GM12878 (cell line): ENCODE measurements around the gene AOAH. TPM values are rescaled to one million over a fixed set of nuclear protein-coding genes. Genes with fewer than 3 reads are reported as not detected.

ENCODE experiments used
- ATAC-seq: fragments of 200-7000 bp; cut with Tn5 transposase; 3 replicates; pipeline ENCODE4 v1.9.1; 2020; ENCODE audit warnings: mild to moderate bottlenecking, moderate library complexity
- BruUV-seq: library from RNA; stranded (reverse); fragments of 400-500 nt; replicated peaks from 2 replicates; lab custom pipeline; 2021; lab: Mats Ljungman, UMichigan
- CTCF ChIA-PET: fragments of 300-600 bp; sonication (Branson Sonifier 250); formaldehyde crosslinking; extraction: SDS; loops from one replicate; lab custom pipeline; 2021; ENCODE audit warnings: inconsistent platforms; lab: Yijun Ruan, JAX
- POLR2A ChIA-PET: fragments of 350-600 bp; formaldehyde crosslinking; extraction: SDS; loops from one replicate; lab custom pipeline; 2021; ENCODE audit warnings: inconsistent platforms; lab: Charles Lee
- RAD21 ChIA-PET: fragments of 300-600 bp; sonication (Branson Sonifier 250); formaldehyde crosslinking; loops from one replicate; lab custom pipeline; 2023; ENCODE audit warnings: antibody characterized with exemption; ENCODE audit not compliant: unreplicated experiment; lab: Charles Lee
- SMC1A ChIA-PET: fragments of 300-600 bp; sonication (Branson Sonifier 250); formaldehyde crosslinking; loops from one replicate; lab custom pipeline; 2023; ENCODE audit not compliant: unreplicated experiment, uncharacterized antibody; lab: Charles Lee
- DNase-seq: peaks from one replicate; pipeline ENCODE4 v3.0.0-alpha.2; 2011; ENCODE audit warnings: low read depth, low spot score
- FAIRE-seq: peaks from 3 replicates; lab custom pipeline; 2011; peaks lifted over from hg19 to GRCh38; lab: Jason Lieb, UNC
- H2AFZ ChIP-seq: 2 replicates; pipeline ENCODE4 v1.6.0; 2011; ENCODE audit warnings: low read depth, low read length, control low read depth; ENCODE audit not compliant: control insufficient read depth
- H3K27ac ChIP-seq: 2 replicates; pipeline ENCODE4 v1.5.1; 2011; ENCODE audit warnings: control low read depth; ENCODE audit not compliant: control insufficient read depth, insufficient read depth
- H3K27me3 ChIP-seq, 2 experiments: replicated peaks in 1 of 2; 2 replicates each; pipeline versions ENCODE4 v1.6.0 to v1.6.1; 2011; ENCODE audit warnings: low read length in 1 of 2; ENCODE audit not compliant: control insufficient read depth in 2 of 2, insufficient read depth in 2 of 2
- H3K36me3 ChIP-seq, 2 experiments: 2 replicates each; pipeline ENCODE4 v1.5.1; 2011; ENCODE audit warnings: low read length in 1 of 2; ENCODE audit not compliant: control insufficient read depth in 2 of 2, insufficient read depth in 2 of 2
- H3K4me1 ChIP-seq: 2 replicates; pipeline ENCODE4 v1.6.1; 2011; ENCODE audit warnings: mild to moderate bottlenecking, low read length, moderate library complexity, mixed read lengths; ENCODE audit not compliant: control insufficient read depth, insufficient read depth
- H3K4me2 ChIP-seq: 2 replicates; pipeline ENCODE4 v1.6.0; 2011; ENCODE audit warnings: control low read depth; ENCODE audit not compliant: control insufficient read depth, insufficient read depth
- H3K4me3 ChIP-seq: fragments of 200-600 bp; sonication (generic); 2 replicates; pipeline ENCODE4 v1.5.1; 2016
- H3K79me2 ChIP-seq: 2 replicates; pipeline ENCODE4 v1.6.0; 2011; ENCODE audit warnings: low read length; ENCODE audit not compliant: control insufficient read depth, insufficient read depth
- H3K9ac ChIP-seq: 2 replicates; pipeline ENCODE4 v1.8.0; 2011; ENCODE audit warnings: low read length, control low read depth, mixed read lengths; ENCODE audit not compliant: control insufficient read depth, insufficient read depth
- H3K9me3 ChIP-seq: replicated peaks from 3 replicates; pipeline ENCODE4 v1.5.1; 2011; ENCODE audit warnings: mild to moderate bottlenecking, low read length; ENCODE audit not compliant: control insufficient read depth, insufficient read depth
- H4K20me1 ChIP-seq: 2 replicates; pipeline ENCODE4 v1.6.0; 2011; ENCODE audit not compliant: control insufficient read depth, insufficient read depth
- ESRRA ChIP-seq: IDR thresholded peaks from 2 replicates; pipeline ENCODE4 v1.6.1; 2012; ENCODE audit warnings: mild to moderate bottlenecking, low read length, improper control_type of control experiment
- ETV6 ChIP-seq, 2 experiments: fragments of 450-650 bp in 1 of 2; IDR thresholded peaks in 1 of 2; conservative IDR thresholded peaks in 1 of 2; 2 replicates each; pipeline ENCODE4 v1.6.1; 2014; ENCODE audit warnings: antibody characterized with exemption in 1 of 2, borderline replicate concordance in 1 of 2, low read depth in 1 of 2, mild to moderate bottlenecking in 1 of 2, moderate library complexity in 1 of 2
- HCFC1 ChIP-seq: fragments of 150-350 bp; IDR thresholded peaks from 2 replicates; pipeline ENCODE4 v1.6.1; 2014; ENCODE audit warnings: low read length
- MTA3 ChIP-seq: IDR thresholded peaks from 2 replicates; pipeline ENCODE4 v1.6.1; 2012; ENCODE audit warnings: low read length, inconsistent platforms, borderline replicate concordance
- SMARCA5 ChIP-seq: fragments of 450-650 bp; IDR thresholded peaks from 2 replicates; pipeline ENCODE4 v1.6.1; 2017; ENCODE audit warnings: mild to moderate bottlenecking
- ZBTB40 ChIP-seq: fragments of 450-650 bp; IDR thresholded peaks from 2 replicates; pipeline ENCODE4 v1.6.1; 2016; ENCODE audit warnings: mild to moderate bottlenecking, moderate library complexity, borderline replicate concordance
- WGBS: methylation state at CpG from one replicate; pipeline ENCODE4 v1.1.6; 2016; ENCODE audit warnings: low lambda C conversion rate; ENCODE audit not compliant: insufficient replicate concordance, insufficient coverage; ENCODE audit errors: missing lambda C conversion rate; 5-methylcytosine and 5-hydroxymethylcytosine counted together
- in situ Hi-C: fragments of 300-500 bp; cut with MboI; formaldehyde crosslinking; loops from 9 replicates; pipeline ENCODE4 v1.14.3; 2018; ENCODE audit warnings: mixed read lengths
- intact Hi-C: fragments of 100-400 bp; cut with micrococcal nuclease; formaldehyde crosslinking; loops from one replicate; pipeline ENCODE4 v1.14.2; 2022; ENCODE audit not compliant: unreplicated experiment
- polyA plus RNA-seq, 11 experiments: library from polyadenylated mRNA; depleted of rRNA in 4 of 11; unstranded in 6 of 11; stranded (reverse) in 5 of 11; fragments of >200 nt; fragmentation: Nextera tagmentation in 4 of 11; fragmentation: Illumina TruSeq in 1 of 11; extraction: Ambion mirVana in 4 of 11; extraction: Trizol in 1 of 11; gene quantifications; 1 replicate in 1 of 11; 2 replicates in 10 of 11; pipeline versions ENCODE4 v1.2.1 to v1.2.3, GENCODE V29; 2011 to 2016; ENCODE audit warnings: inconsistent platforms in 2 of 11, missing spikeins in 2 of 11, low read depth in 1 of 11
- total RNA-seq, 4 experiments: library from RNA; depleted of rRNA in 3 of 4; stranded (reverse); fragments of >200 nt in 3 of 4; fragmentation: Illumina TruSeq in 1 of 4; extraction: Trizol in 1 of 4; gene quantifications; 2 replicates each; pipeline versions ENCODE4 v1.2.1 to v1.2.3, GENCODE V29; 2013 to 2021

AOAH gene
- total and polyA plus RNA-seq, 10 of the 15 experiments (the other 5 are each of a cell fraction or from before 2014, with no cell fraction given), result 0.32 to 2.8 (median 1.4) TPM

- POLR2A ChIA-PET, result interaction anchor here (0.5 kb wide), 1 partner anchor 80 kb away, joined by 3 read pairs; no protein-coding TSS in a partner anchor
- ATAC-seq (no peak), FAIRE-seq (no peak), DNase-seq (no peak)
- no peak overlapping the region for H3K4me3 ChIP-seq
- intact Hi-C loops (no loop called here), in situ Hi-C loops (no loop called here)
- SMC1A ChIA-PET, result interaction anchor here (1.2 to 4.2 kb wide), 3 partner anchors 10 to 181 kb away, joined by 4 to 21 read pairs (median 5); no protein-coding TSS in a partner anchor
- H3K27me3 ChIP-seq, result 0 out of 4 replicates have a peak, but pooled peaks cover 0 to 2% of the 10 kb centered on the region in 2 experiments
- BruUV-seq, result no TSS peak
- CTCF ChIA-PET, result interaction anchor here (1.0 to 4.5 kb wide), 7 partner anchors 13 to 532 kb away, joined by 3 to 36 read pairs (median 4); no protein-coding TSS in a partner anchor
- no peaks in the 10 kb centered on the region for H3K4me1 ChIP-seq
- no peak overlapping the region for H3K4me2 ChIP-seq
- no peak for TF ChIP-seq MTA3
- TF ChIP-seq ESRRA, result no peak
- no peak for TF ChIP-seq HCFC1
- TF ChIP-seq ZBTB40, result no peak
- TF ChIP-seq ETV6 (conservative IDR thresholded peaks at IDR 0.05 in 1 of 2, IDR thresholded peaks at IDR 0.05 in 1 of 2; ENCODE audit: borderline replicate concordance in 1 of 2, low read depth in 1 of 2), result no peak
- TF ChIP-seq SMARCA5, result no peak
- H3K36me3 ChIP-seq, result no peaks in the 10 kb centered on the region
- 19% methylated on average over 3 of the region's 3 CpGs for WGBS
- H3K9me3 ChIP-seq, result no peaks in the 10 kb centered on the region
- RAD21 ChIA-PET, result interaction anchor here (1.2 to 2.7 kb wide), 4 partner anchors 10 to 513 kb away, joined by 3 to 9 read pairs (median 4); no protein-coding TSS in a partner anchor
- H4K20me1 ChIP-seq, result no peaks in the 10 kb centered on the region
- H2AFZ ChIP-seq, result no peak overlapping the region
- no peak overlapping the region for H3K9ac ChIP-seq
- no peak overlapping the region for H3K27ac ChIP-seq
- H3K79me2 ChIP-seq, result no peaks in the 10 kb centered on the region
Measured at GRCh38 chr7:36668750-36669149, 55.5 kb downstream of the AOAH start.
